DND-41 (cell line): Measurements from ENCODE around the gene KAT2A.

Experiments
- ATAC-seq: fragments of 200-7000 bp; cut with Tn5 transposase; 3 replicates; pipeline ENCODE4 v1.9.1; 2021; ENCODE audit warnings: low read depth; ENCODE audit not compliant: insufficient read depth
- DNase-seq: peaks from one replicate; pipeline ENCODE4 v3.0.0-alpha.2; 2020
- H2AFZ ChIP-seq: 2 replicates; pipeline ENCODE4 v1.6.0; 2012; ENCODE audit warnings: low read depth, low read length
- H3K27ac ChIP-seq: 2 replicates; pipeline ENCODE4 v1.5.1; 2012; ENCODE audit warnings: low read length, inconsistent platforms
- H3K27me3 ChIP-seq: fragments of 200-600 bp; sonication (generic); 2 replicates; pipeline ENCODE4 v1.6.0; 2012; ENCODE audit warnings: low read length, mild to moderate bottlenecking, inconsistent platforms; ENCODE audit not compliant: insufficient read depth, poor library complexity
- H3K36me3 ChIP-seq: 2 replicates; pipeline ENCODE4 v1.5.1; 2012; ENCODE audit warnings: low read length, inconsistent platforms; ENCODE audit not compliant: insufficient read depth
- H3K4me1 ChIP-seq: 2 replicates; pipeline ENCODE4 v1.5.1; 2012; ENCODE audit warnings: mild to moderate bottlenecking, low read length; ENCODE audit not compliant: insufficient read depth
- H3K4me2 ChIP-seq: 2 replicates; pipeline ENCODE4 v1.6.0; 2012; ENCODE audit warnings: mild to moderate bottlenecking, moderate library complexity, low read length, inconsistent platforms; ENCODE audit not compliant: insufficient read depth
- H3K4me3 ChIP-seq, 2 experiments: fragments of 200-600 bp in 1 of 2; shearing (Covaris generic) in 1 of 2; 2 replicates each; pipeline ENCODE4 v1.5.1; 2012 to 2016; ENCODE audit warnings: inconsistent platforms in 2 of 2, low read length in 2 of 2, mild to moderate bottlenecking in 2 of 2, low read depth in 1 of 2, moderate library complexity in 1 of 2
- H3K79me2 ChIP-seq: 2 replicates; pipeline ENCODE4 v1.6.0; 2012; ENCODE audit warnings: low read length, inconsistent platforms; ENCODE audit not compliant: insufficient read depth
- H3K9ac ChIP-seq: 2 replicates; pipeline ENCODE4 v1.6.0; 2012; ENCODE audit warnings: low read depth, mild to moderate bottlenecking, inconsistent platforms, low read length, moderate library complexity
- H3K9me3 ChIP-seq: 2 replicates; pipeline ENCODE4 v1.5.1; 2012; ENCODE audit warnings: low read length, moderate library complexity, mild to moderate bottlenecking, inconsistent platforms; ENCODE audit not compliant: insufficient read depth, severe bottlenecking
- H4K20me1 ChIP-seq: 2 replicates; pipeline ENCODE4 v1.6.0; 2012; ENCODE audit warnings: low read length; ENCODE audit not compliant: insufficient read depth
- CTCF ChIP-seq: IDR thresholded peaks from 2 replicates; pipeline ENCODE4 v1.5.1; 2012; ENCODE audit warnings: borderline replicate concordance, low read length, moderate library complexity, mild to moderate bottlenecking; ENCODE audit not compliant: poor library complexity, severe bottlenecking; ENCODE audit errors: extremely low read depth
- EZH2 ChIP-seq: IDR thresholded peaks from 3 replicates; pipeline ENCODE4 v1.6.1; 2012; ENCODE audit warnings: borderline replicate concordance, low read depth, mild to moderate bottlenecking, moderate library complexity, low read length, inconsistent platforms; ENCODE audit not compliant: severe bottlenecking

KAT2A gene

GRCh38 chr17:42097691-42098631 lies 23.2 kb downstream of the KAT2A start, which contains the start of gene ZNF385C:
Gene ZNF385C (minus strand): TSS chr17:42098473. CDS start chr17:42063056, 35,417 bp downstream.
- Histone ChIP-seq H2AFZ (no peak within 1 kb of the TSS), H3K9ac (no peak within 1 kb of the TSS), H4K20me1 (no peaks in the 10 kb centered on the region), H3K27me3 (no peaks in the 10 kb centered on the region), H3K4me2 (no peak within 1 kb of the TSS), H3K9me3 (no peaks in the 10 kb centered on the region), H3K79me2 (no peaks in the 10 kb centered on the region), H3K27ac (no peak within 1 kb of the TSS), H3K4me1 (no peaks in the 10 kb centered on the region), H3K36me3 (no peaks in the 10 kb centered on the region), H3K4me3 (no peak within 1 kb of the TSS)
- no peak for DNase-seq
- ATAC-seq, result no peak
- no peak for TF ChIP-seq EZH2
- no peak for TF ChIP-seq CTCF

GRCh38 chr17:42096360-42097111 lies 24.6 kb downstream of the KAT2A start:
- Histone ChIP-seq H3K9ac (no peak overlapping the region), H3K4me1 (no peaks in the 10 kb centered on the region), H3K79me2 (no peaks in the 10 kb centered on the region), H4K20me1 (no peaks in the 10 kb centered on the region), H2AFZ (no peak overlapping the region), H3K4me2 (no peak overlapping the region), H3K9me3 (no peaks in the 10 kb centered on the region), H3K4me3 (no peak overlapping the region), H3K27me3 (no peaks in the 10 kb centered on the region), H3K36me3 (no peaks in the 10 kb centered on the region), H3K27ac (no peak overlapping the region)
- no peak for DNase-seq
- ATAC-seq, result no peak
- TF ChIP-seq CTCF (no peak), EZH2 (no peak)

GRCh38 chr17:42094375-42095069 lies 26.6 kb downstream of the KAT2A start:
- Histone ChIP-seq H3K9ac (no peak overlapping the region), H3K36me3 (no peaks in the 10 kb centered on the region), H3K4me1 (no peaks in the 10 kb centered on the region), H3K79me2 (no peaks in the 10 kb centered on the region), H4K20me1 (no peaks in the 10 kb centered on the region), H3K27me3 (no peaks in the 10 kb centered on the region), H3K4me2 (no peak overlapping the region), H3K9me3 (no peaks in the 10 kb centered on the region), H3K4me3 (no peak overlapping the region), H3K27ac (no peak overlapping the region), H2AFZ (no peak overlapping the region)
- ATAC-seq (no peak), DNase-seq (no peak)
- TF ChIP-seq EZH2 (no peak), CTCF (no peak)
